Muscle layer of colon (tissue), 2 donors: ENCODE results near the gene TTC33.

ENCODE experiments used
- H3K27ac ChIP-seq: one replicate; pipeline ENCODE4 v1.7.0; 2013; ENCODE audit warnings: low read depth, mild to moderate bottlenecking, low read length, moderate library complexity
- H3K27me3 ChIP-seq, 2 donors: one replicate each; pipeline ENCODE4 v1.7.0; 2013; ENCODE audit warnings: low read length in 2 of 2, mild to moderate bottlenecking in 2 of 2; ENCODE audit not compliant: insufficient read depth in 2 of 2, control insufficient read depth in 1 of 2
- H3K36me3 ChIP-seq: one replicate; pipeline ENCODE4 v1.7.0; 2013; ENCODE audit warnings: mild to moderate bottlenecking, low read length; ENCODE audit not compliant: insufficient read depth
- H3K4me1 ChIP-seq: one replicate; pipeline ENCODE4 v1.7.0; 2013; ENCODE audit warnings: mild to moderate bottlenecking, low read length; ENCODE audit not compliant: insufficient read depth
- H3K4me3 ChIP-seq, 2 donors: one replicate each; pipeline ENCODE4 v1.7.0; 2013; ENCODE audit warnings: low read length in 2 of 2, low read depth in 1 of 2, mild to moderate bottlenecking in 1 of 2, moderate library complexity in 1 of 2
- H3K9ac ChIP-seq: one replicate; pipeline ENCODE4 v1.7.0; 2013; ENCODE audit warnings: low read length
- H3K9me3 ChIP-seq: one replicate; pipeline ENCODE4 v1.7.0; 2013; ENCODE audit warnings: mild to moderate bottlenecking, low read length
- donor health status: abdominal sarcoma.
- donor health status: Adenocarcinoma of cecum.

The TTC33 gene

GRCh38 chr5:40497573-40497972, 258.2 kb downstream of the TTC33 start:
- Histone ChIP-seq H3K4me3 (no peak overlapping the region), H3K4me1 (no peaks in the 10 kb centered on the region), H3K9me3 (no peaks in the 10 kb centered on the region), H3K27me3 (no peaks in the 10 kb centered on the region), H3K27ac (no peak overlapping the region), H3K36me3 (no peaks in the 10 kb centered on the region), H3K9ac (no peak overlapping the region)

GRCh38 chr5:40495237-40495635, 260.5 kb downstream of the TTC33 start:
- Histone ChIP-seq H3K4me1 (no peaks in the 10 kb centered on the region), H3K36me3 (no peaks in the 10 kb centered on the region), H3K4me3 (no peak overlapping the region), H3K9me3 (no peaks in the 10 kb centered on the region), H3K27ac (no peak overlapping the region), H3K27me3 (no peaks in the 10 kb centered on the region), H3K9ac (no peak overlapping the region)

GRCh38 chr5:40494631-40495236, 261.0 kb downstream of the TTC33 start:
- H3K9ac ChIP-seq: no peak overlapping the region
- H3K9me3 ChIP-seq: no peaks in the 10 kb centered on the region
- no peak overlapping the region for H3K27ac ChIP-seq
- no peaks in the 10 kb centered on the region for H3K4me1 ChIP-seq
- H3K27me3 ChIP-seq: no peaks in the 10 kb centered on the region
- H3K36me3 ChIP-seq: no peaks in the 10 kb centered on the region
- H3K4me3 ChIP-seq: no peak overlapping the region

- no peak overlapping the region for H3K9ac ChIP-seq
- H3K27me3 ChIP-seq: no peaks in the 10 kb centered on the region
- no peak overlapping the region for H3K27ac ChIP-seq
- H3K4me1 ChIP-seq: no peaks in the 10 kb centered on the region
- no peaks in the 10 kb centered on the region for H3K9me3 ChIP-seq
- H3K36me3 ChIP-seq: no peaks in the 10 kb centered on the region
- no peak overlapping the region for H3K4me3 ChIP-seq
Measured at GRCh38 chr5:40492056-40492455, 263.7 kb downstream of the TTC33 start.

- Histone ChIP-seq H3K27ac (no peak overlapping the region), H3K4me1 (no peaks in the 10 kb centered on the region)
Measured at GRCh38 chr5:40491644-40492043, 264.1 kb downstream of the TTC33 start.

GRCh38 chr5:40490464-40491111, 265.2 kb downstream of the TTC33 start:
- Histone ChIP-seq H3K27me3 (no peaks in the 10 kb centered on the region), H3K36me3 (no peaks in the 10 kb centered on the region), H3K4me1 (no peaks in the 10 kb centered on the region), H3K4me3 (no peak overlapping the region), H3K9ac (no peak overlapping the region), H3K27ac (no peak overlapping the region), H3K9me3 (no peaks in the 10 kb centered on the region)

More at GRCh38 chr5:40491644-40492043, 264.1 kb downstream of the TTC33 start:
- H3K36me3 ChIP-seq: no peaks in the 10 kb centered on the region
- no peaks in the 10 kb centered on the region for H3K9me3 ChIP-seq
- no peaks in the 10 kb centered on the region for H3K27me3 ChIP-seq
- H3K9ac ChIP-seq: no peak overlapping the region
- no peak overlapping the region for H3K4me3 ChIP-seq

- H3K4me1 ChIP-seq: no peaks in the 10 kb centered on the region
- no peak overlapping the region for H3K27ac ChIP-seq
- H3K4me3 ChIP-seq: no peak overlapping the region
Measured at GRCh38 chr5:40489421-40489820, 266.3 kb downstream of the TTC33 start.

GRCh38 chr5:40486437-40487275, 269.1 kb downstream of the TTC33 start:
- H3K9ac ChIP-seq: no peak overlapping the region
- H3K4me3 ChIP-seq: no peak overlapping the region
- H3K27me3 ChIP-seq: no peaks in the 10 kb centered on the region
- no peaks in the 10 kb centered on the region for H3K36me3 ChIP-seq
- H3K4me1 ChIP-seq: no peaks in the 10 kb centered on the region
- H3K27ac ChIP-seq: no peak overlapping the region
- H3K9me3 ChIP-seq: no peaks in the 10 kb centered on the region

More at GRCh38 chr5:40489421-40489820, 266.3 kb downstream of the TTC33 start:
- no peaks in the 10 kb centered on the region for H3K9me3 ChIP-seq
- H3K36me3 ChIP-seq: no peaks in the 10 kb centered on the region
- H3K27me3 ChIP-seq: no peaks in the 10 kb centered on the region
- H3K9ac ChIP-seq: no peak overlapping the region

GRCh38 chr5:40485021-40485998, 270.5 kb downstream of the TTC33 start:
- Histone ChIP-seq H3K27me3 (no peaks in the 10 kb centered on the region), H3K4me3 (no peak overlapping the region), H3K4me1 (no peaks in the 10 kb centered on the region), H3K9ac (no peak overlapping the region), H3K27ac (no peak overlapping the region), H3K9me3 (no peaks in the 10 kb centered on the region), H3K36me3 (no peaks in the 10 kb centered on the region)

GRCh38 chr5:40484495-40484894, 271.3 kb downstream of the TTC33 start:
- Histone ChIP-seq H3K27ac (no peak overlapping the region), H3K4me3 (no peak overlapping the region), H3K4me1 (no peaks in the 10 kb centered on the region), H3K27me3 (no peaks in the 10 kb centered on the region), H3K9me3 (no peaks in the 10 kb centered on the region), H3K36me3 (no peaks in the 10 kb centered on the region), H3K9ac (no peak overlapping the region)

GRCh38 chr5:40483316-40483715, 272.4 kb downstream of the TTC33 start:
- Histone ChIP-seq H3K9me3 (no peaks in the 10 kb centered on the region), H3K36me3 (no peaks in the 10 kb centered on the region), H3K27me3 (no peaks in the 10 kb centered on the region), H3K4me1 (peaks cover 4% of the 10 kb centered on the region), H3K27ac (no peak overlapping the region), H3K9ac (no peak overlapping the region), H3K4me3 (no peak overlapping the region)
